Globus pallidus (tissue), 1 donor: ENCODE data around the gene HCN1.

ENCODE experiments used
- DNase-seq: peaks from one replicate; pipeline ENCODE4 v3.0.0-alpha.2; 2015; ENCODE audit warnings: low spot score

Gene HCN1

GRCh38 chr5:45288746-45289145, 407.4 kb downstream of the HCN1 start:
- DNase-seq: no peak

- no peak for DNase-seq
Measured at GRCh38 chr5:45284436-45284835, 411.7 kb downstream of the HCN1 start.

GRCh38 chr5:45281081-45281480, 415.1 kb downstream of the HCN1 start:
- no peak for DNase-seq

DNA sequence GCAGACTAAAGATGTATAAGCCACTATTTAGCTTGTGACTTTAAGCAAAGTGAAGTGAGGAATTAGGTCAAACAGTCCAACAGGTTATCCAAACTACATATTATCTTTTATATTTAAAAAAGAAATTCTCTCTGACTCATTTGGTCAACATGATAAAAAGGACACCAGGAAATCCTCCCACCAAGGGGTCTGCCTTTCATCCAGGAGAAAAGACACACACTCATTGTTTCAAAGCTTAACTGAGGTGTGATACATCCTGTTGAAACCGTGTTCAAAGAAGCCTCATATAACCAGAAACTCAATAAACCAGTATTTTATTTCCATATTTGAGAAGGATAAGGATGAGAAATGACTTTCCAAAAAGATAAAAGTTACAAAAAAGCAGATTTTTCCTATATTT, 417.1 kb downstream of the HCN1 start:
- no peak for DNase-seq

GRCh38 chr5:45277860-45278259, 418.3 kb downstream of the HCN1 start:
- no peak for DNase-seq

DNA sequence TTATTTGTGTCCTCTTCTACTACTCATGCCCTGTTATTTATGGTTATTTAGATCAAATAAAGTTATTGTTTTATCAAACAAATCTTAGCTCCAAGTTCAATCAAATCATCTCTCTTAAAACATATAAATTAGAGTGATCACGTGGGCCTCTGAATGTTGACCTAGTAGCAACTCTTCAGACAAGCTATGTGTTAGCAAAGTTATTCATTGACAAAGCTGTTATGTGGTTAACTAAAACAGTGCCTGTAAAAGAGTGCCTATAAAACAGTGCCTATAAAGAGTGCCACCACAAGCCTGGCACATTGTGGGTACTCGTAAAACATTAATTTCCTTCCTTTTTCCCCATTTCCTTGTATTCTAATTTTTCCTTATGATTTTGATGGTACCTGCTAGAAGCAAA, 421.9 kb downstream of the HCN1 start:
- no peak for DNase-seq

DNA sequence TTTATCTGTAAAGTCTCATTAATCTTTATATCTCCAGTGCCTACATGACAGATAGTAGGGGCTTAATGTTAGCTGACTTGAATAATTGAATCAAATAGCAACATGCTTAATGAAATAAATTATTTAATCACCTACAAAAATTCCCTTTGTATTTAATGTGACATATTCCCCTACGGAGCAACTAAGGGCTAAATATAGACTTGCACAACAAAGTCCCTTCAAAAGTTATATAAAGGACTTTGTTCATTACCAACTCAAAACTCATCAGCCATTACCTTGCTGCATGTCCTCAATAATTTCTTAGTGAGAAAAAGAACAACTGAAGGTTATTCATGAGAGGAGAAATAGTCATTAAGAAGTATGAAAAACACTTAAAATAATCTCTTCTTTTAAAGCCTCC, 424.6 kb downstream of the HCN1 start:
- DNase-seq: no peak

DNA sequence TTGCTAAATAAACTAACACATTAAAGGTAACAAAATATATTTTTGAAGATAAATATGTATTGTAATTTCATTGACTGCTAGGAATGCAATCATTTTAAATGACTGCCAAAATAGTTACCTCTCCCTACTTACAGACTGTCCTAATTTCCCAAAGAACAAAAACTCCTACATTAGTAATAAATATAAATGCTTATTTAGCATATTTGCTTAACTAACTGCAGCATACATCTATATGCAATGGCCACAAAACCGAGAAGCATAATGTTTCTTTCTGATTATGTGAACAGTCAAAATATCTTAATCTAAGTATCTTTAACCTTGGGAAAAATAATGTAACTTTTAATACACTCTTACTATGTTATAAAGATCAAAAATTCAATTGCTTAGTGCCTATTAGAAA, 431.7 kb downstream of the HCN1 start:
- DNase-seq: no peak

- DNase-seq: no peak
Measured at GRCh38 chr5:45262061-45262590, 434.1 kb downstream of the HCN1 start.

DNA sequence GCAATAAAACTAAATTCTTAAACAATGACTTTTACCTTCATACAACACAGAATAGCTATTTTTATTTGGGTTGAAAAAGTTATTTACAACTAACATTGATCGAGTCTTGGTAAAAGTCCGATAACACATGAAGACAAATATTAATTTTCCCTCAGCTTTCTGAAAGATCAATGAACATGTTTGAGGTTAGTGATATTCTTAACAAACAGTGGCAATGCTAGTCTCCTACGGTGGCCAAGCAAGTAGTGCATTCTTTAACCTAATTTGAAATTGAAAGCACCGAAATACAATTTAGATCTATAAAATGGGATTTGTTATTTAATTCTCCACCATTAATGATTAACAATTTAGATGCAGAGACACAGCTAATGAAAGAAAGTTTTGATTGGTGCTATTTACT, 435.1 kb downstream of the HCN1 start:
- no peak for DNase-seq

- DNase-seq: no peak
Measured at GRCh38 chr5:45260292-45260691, 435.9 kb downstream of the HCN1 start.

GRCh38 chr5:45252978-45253377, 443.2 kb downstream of the HCN1 start:
- DNase-seq: no peak

DNA sequence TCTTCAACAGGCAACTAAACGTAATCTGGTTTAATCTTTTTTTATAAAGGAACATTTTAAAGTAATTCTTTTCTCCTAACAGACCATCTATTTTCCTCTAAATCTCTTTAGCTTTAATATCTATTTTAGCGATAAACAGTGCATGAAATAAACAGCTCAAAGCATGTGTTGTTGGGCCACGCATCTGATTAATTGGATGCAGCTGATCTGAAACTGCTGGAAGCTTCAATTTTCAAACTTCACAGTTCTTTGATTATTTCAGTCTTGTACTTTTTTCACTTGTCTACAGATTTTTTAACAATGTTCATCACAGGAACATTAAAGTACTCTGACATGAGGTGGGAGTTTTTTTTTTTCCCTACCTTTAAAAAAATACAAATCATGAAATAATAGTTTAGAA, 443.6 kb downstream of the HCN1 start:
- no peak for DNase-seq

- no peak for DNase-seq
Measured at GRCh38 chr5:45225571-45226031, 470.6 kb downstream of the HCN1 start.

DNA sequence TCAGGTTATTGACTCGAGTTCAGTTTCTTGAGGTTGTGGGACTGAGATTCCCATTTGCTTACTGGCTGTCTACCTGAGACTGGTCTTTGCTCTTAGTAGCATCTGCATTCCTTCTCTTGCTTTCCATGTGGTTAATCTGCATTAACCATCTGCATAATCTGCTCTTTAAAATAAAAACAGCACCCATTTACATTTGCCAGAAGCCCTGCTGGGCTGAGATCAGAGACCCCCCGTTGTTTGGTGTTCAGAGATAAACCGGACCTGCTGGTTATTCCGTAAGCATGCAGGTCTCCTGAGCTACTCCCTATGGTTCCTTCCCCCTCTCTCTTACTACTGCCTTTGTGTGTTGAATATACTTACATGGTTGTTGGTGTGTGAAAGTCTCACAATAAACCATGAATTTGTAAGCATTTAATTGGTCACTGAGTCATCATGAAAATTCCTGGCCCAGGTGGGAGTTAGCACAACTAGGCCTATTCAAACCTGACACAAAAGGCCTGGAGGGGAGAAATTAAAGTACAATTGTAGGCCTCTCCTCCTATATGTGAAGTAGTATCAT, 490.7 kb downstream of the HCN1 start:
- no peak for DNase-seq
